ENCODE data around the gene PLPPR3.

DNA sequence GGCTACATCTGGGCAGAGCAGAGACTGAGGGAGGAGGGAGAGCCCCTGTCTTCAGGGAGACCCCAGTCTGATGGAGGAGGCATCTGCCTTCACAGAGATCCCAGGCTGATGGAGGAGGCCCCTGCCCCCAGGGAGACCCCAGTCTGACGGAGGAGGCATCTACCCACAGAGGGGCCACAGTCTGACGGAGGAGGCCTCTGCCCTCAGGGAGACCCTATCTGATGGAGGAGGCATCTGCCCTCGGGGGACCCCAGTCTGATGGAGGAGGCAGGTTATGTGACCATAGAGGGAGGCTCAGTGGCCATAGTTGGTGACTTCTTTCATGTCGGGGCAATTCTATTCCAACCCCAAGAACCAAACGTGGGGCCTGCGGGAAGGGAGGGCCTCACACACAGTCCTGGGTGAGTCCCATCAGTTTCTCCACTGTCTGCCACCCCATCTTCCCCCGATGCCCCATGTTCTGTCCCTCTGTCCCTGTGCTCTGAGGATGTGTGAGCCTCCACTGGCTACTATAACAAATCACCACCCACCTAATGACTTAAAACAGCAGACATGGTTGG is 56.5 kb downstream of the PLPPR3 start:
- TF ChIP-seq, protein P1, sequence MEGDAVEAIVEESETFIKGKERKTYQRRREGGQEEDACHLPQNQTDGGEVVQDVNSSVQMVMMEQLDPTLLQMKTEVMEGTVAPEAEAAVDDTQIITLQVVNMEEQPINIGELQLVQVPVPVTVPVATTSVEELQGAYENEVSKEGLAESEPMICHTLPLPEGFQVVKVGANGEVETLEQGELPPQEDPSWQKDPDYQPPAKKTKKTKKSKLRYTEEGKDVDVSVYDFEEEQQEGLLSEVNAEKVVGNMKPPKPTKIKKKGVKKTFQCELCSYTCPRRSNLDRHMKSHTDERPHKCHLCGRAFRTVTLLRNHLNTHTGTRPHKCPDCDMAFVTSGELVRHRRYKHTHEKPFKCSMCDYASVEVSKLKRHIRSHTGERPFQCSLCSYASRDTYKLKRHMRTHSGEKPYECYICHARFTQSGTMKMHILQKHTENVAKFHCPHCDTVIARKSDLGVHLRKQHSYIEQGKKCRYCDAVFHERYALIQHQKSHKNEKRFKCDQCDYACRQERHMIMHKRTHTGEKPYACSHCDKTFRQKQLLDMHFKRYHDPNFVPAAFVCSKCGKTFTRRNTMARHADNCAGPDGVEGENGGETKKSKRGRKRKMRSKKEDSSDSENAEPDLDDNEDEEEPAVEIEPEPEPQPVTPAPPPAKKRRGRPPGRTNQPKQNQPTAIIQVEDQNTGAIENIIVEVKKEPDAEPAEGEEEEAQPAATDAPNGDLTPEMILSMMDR (IDR thresholded peaks at IDR 0.05), result no peak
- TF ChIP-seq POLR2A (IDR thresholded peaks at IDR 0.05), result peak in 1 of 2 donors; percentile 11

Data from Peyer's patch (tissue), 4 donors.